HG03457 (cell line): ENCODE data around the gene DGKB.

ENCODE experiments used
- ATAC-seq: cut with Tn5 transposase; IDR thresholded peaks from one replicate; pipeline ENCODE4 v1.9.1; 2021; ENCODE audit warnings: moderate number of reproducible peaks; ENCODE audit not compliant: unreplicated experiment

The DGKB gene

DNA sequence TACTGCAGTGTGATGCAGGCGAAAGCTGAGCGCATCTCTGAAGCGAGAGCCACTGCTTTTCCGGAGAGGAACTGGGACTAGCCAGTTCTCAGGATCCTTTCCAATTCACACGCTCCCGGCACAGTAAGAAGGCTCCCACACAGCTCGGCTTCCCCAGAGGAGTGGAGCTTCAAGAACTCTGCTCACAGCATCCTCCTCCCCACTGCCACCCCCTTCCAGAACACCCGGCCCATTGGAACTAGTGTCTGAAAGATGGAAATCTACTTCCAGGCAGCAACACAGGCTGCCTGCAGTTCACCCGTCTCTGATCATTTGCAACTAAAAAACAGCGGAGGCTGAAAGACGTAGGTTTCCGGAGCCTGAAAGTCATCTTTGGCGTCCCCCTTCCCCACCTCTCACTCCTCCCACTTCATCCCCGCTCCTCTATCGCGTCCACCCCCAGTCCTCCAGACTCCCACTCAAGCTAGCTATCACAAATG, at the start of gene DGKB:
Gene DGKB, minus strand, starts transcription at position 163 of the 479 bp plus-strand sequence.
- no peak for ATAC-seq

DNA sequence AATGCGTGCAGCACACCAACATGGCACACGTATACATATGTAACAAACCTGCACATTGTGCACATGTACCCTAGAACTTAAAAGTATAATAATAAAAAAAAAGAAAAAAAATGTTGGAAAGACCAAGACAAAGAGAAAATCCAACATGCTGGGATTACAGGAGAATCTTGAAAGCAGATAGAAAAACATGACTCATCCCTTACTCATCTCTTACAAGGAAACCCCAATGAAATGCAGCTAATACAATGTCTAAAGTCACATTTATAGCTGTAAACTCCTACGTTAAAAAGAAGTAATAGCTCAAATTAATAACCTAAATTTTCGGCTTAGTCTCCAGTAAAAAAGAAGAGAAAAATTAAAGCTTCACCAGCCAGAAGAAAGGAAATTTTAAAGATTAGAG, 47.5 kb upstream of the DGKB start:
- no peak for ATAC-seq

DNA sequence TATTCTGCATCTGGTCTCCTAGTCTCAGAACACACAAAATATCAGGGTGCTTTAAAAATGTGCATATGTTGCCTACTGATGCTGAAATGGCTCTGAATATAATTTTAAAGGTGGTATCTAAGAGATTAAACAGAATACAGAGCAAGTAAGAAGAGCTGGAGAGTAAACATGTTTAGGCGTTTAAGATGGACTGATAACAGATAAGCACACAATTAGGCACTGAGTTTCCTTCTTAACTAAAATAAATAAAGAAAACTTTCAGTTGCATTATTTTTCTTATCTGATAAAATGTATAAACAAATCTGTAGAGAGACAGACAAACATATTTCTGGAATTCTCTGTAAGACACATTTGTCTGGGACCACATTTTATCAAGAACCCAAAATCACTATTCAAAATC, 35.6 kb upstream of the DGKB start:
- no peak for ATAC-seq

DNA sequence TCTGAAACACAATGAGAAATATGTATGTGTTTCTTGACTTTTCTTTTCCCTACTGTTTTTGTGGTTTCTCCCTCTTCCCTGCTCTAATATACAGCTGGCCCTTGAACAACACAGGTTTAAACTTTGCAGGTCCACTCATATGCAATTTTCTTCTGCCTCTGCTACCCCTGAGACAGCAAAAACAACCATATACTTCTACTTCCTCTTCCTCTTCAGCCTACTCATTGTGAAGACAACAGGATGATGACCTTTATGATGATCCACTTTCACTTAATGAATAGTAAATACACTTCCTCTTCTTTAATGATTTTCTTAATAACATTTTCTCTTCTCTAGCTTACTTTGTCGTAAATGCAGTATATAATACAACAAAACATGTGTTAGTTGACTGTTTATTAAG, 35.0 kb upstream of the DGKB start:
- ATAC-seq = no peak

DNA sequence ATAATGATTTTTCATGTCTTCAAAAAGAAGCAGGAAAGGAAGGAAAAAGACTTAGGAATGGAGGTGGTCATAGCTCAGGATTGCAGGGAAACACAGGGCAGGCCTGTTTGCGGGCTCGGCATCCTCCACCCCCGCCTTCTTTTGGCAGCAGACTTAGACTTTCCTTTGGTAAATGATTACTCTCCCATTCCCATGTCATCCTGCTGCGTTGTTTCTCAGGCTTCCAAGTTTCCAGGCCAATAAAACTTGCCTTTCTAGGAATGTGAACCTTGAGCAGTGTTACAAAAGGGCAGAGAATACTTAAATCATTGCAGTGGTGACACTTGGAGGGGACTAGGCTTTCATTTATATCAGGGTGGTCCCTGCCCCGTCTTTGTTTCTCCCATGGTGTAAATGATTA, 34.0 kb upstream of the DGKB start:
- ATAC-seq = no peak

DNA sequence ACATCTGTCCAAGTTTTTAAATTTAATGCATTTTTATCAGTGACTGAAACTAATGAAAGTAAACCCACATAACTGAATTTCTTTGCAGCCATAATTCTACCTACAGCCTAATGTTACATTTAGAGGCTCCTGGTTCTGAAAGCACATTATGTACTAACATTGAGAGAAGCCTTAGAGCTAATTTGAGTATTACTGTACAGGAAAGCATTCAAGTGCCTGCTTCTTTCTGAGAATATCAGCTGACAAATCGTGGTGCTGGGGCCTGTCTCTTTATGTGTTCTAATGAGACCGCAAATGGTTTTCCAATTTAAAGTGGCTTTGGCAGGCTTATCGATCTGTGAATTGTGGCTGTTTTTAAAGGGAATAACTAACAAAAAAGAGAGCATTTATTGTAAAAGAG, 32.3 kb upstream of the DGKB start:
- ATAC-seq = no peak

DNA sequence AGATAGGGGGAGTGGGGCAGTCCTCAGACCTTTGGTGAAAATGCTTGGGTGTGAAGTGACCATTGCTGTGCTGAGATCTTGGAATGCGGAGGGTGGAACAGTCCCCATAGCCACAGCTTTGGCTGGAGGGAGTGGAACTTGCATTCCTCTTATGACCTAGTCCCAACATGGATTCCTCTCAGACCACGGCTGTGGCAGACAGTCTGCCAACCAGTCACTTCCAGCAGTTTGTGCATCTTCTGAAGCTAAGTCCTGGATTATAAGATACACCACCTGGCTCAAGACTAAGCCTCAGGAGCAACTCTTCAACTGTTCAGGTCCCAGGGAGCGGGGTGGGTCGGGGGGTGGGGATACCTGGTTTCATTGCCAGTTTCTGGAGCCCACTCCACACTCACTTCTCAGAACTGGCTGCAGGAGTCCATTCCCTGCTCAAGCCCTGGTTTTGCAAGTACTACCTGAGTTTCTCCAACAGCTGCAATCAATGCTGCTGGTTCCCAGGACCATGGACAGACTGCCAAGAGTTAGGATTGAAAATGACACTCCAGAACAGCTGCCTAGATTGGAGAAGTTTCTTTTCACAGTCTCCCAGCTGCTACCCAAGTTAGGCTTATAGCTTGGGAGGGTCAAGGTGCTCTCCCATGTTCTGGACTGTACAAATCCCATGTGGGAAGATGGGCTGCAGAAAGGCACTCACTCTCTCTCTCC, 29.1 kb upstream of the DGKB start:
- no peak for ATAC-seq

DNA sequence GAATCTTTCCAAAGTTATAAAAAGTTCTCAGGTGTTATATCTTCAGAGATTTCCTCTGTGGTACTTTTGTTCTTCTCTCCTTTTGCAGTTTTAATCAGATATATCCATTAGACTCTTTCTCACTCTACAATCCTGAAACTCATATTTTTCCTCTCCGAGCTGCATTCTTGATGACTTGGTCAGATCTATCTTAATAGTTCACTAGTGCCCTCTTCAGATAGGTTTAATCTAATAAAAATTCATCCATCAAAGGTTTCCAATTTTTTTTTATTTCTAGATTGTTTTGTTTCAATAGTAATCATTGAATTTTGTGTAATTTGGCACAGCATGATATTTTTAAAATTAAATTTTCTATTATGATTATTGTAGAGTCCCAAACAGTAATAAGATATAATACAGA, 21.8 kb upstream of the DGKB start:
- ATAC-seq = no peak

DNA sequence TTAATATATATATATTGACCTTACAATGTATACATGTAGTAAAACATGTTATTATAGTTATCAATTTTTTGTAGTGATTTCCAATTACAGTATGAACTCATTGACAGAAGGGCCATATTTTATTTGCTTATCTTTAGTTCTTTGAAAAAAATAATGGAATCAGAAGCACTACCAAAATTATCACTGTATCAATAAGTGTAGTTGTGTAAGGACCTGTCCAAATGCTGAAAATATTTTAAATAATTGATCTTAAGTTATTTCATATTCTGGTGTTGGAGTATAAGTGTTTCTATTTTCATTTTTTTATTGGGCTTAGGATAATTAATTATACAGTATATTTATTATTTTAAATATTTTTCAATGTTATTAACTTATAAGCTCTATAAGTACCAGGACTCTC, 8.5 kb upstream of the DGKB start:
- ATAC-seq = no peak

DNA sequence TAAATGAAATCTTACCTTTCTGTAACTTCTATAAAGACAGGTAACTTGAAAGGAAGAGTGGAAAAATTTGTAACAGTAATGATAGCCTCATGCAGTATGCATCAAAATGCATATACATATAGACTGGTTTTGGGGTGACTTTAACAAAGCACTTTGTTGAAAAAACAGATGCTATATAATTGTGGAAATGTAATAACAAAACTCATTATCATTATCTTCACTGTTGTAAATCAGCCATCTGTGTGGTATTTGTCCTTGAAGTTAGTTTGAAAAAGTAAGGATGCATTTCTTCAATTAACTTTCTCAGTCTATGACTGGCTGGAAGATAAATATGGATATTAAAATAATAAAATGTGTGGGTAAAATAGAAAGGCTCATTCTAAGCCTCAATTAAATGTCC, 6.1 kb upstream of the DGKB start:
- ATAC-seq = no peak

DNA sequence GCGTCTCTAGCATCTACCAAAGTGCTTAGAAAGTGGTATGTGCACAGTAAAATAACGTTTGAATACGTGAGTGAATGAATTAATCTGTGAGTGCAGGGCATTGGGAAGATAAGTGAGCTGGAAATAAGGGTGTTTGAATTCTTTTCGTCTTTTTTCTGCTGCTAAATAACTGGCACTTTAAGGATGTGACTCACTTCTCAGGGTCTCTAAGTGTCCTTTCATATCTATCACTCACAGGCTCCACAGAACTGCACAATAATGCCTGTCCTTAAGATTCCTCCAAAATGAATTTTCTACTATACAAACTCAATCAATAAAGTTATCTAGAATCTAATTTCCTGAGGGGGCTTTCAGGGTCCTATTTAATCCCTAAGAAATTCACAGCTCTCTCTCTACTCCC, 3.2 kb upstream of the DGKB start:
- ATAC-seq = no peak

DNA sequence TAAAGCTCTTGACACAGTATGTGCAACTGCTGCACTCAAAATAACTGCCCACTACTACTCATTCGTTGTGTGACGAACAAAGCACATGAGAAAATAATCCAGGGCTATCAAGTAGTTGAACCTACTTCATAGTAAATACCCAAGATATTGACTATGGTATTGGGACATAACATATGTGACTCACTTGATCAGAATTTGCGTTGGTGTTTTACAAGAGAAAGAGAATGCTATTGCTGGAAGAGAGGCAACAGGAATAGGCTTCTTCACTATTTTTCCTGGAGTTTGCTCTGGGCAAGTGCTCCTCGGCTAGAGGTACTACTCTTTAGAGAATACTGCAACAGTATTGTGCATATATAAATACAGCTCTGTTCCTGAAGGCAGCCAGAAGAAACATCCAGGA, 2.5 kb downstream of the DGKB start:
- ATAC-seq = no peak

DNA sequence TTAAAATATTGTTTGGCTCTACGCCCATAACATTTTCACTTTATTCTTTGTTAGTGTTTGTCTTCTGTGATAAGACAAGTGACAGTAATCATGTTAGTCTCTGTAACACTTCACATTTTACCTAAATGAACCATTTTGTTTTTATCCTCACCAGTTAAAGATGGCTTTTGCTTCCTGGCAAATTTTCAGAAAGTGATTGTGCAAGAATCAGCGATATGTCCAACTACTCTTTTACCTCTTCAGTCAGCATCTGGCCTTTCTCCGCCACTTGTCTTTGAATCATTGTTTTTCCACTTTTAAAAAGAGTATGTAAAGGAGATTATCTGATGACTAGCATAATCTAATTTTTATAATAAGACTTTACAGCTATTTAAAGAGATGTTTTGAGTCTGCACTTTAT, 3.5 kb downstream of the DGKB start:
- ATAC-seq = no peak

DNA sequence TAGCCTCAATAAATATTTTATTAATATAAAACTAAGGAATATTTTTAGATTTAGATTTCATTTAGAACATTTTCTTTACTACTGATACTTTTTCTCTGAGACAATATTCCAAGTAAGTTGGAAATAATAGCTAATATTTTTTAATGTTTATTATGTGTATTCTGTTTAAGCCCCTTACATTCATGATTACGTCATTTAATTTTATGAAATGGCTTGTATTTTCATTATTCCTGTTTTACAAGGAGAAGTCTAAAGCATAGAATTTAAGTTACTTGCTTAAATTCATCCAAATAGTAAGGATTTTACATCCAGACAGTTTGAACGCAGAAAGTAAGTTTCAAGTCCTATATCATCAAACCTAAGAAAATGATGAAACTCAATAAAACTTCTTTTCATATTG, 6.1 kb downstream of the DGKB start:
- ATAC-seq = no peak

DNA sequence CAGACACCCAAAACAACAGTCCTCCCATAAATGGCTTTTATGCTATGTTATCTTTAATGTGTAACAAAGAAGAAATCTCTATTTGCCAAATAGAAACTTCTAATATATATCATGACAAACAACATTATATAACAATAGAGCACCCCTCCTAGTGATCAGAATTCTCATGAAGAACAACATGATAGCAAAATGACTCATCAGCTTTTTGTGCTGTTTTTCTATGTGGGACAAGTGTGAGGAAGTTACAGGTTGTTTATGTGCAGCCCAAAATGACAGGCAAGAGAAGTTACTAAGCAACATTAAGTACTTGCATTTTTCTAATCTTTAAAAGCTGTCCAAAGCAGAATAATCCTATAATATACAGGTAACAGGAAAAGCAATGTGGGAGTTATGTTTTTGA, 7.7 kb downstream of the DGKB start:
- ATAC-seq = no peak

DNA sequence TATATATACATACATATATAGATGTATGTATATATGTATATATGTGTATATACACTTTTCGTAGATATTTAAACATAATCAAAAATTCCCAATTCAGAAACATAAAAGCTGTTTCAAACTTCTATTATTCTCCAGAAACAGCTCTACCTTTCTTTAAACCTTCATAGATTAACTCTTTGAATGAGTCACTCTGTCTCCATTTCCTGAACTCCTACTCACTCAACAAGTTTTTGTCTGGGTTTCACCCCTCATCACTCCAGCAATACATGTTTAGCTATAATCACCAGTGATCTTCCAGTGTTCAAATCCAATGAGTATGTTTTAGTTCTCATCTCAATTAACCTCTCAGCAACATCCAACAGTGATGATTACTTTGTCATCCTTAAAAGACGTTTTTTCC, 9.6 kb downstream of the DGKB start:
- ATAC-seq = no peak

DNA sequence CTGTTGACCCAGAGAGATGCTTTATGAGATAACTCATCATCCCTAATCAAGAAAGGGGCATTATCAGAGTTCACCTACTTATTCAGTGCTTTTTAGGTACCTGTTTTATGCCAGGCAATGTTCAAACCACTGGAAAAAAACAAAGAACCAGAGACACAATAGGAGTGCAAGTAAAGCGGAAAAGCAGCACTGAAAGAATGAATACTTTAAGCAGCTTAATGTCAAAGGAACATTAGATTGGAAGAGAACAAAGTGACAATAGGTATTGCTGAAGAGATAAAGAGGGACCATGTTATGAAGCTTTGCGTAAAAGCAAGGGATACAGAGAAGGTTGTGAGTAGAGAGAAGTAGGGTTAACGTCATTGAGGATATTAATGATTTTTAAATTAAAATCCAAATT, 11.3 kb downstream of the DGKB start:
- no peak for ATAC-seq

DNA sequence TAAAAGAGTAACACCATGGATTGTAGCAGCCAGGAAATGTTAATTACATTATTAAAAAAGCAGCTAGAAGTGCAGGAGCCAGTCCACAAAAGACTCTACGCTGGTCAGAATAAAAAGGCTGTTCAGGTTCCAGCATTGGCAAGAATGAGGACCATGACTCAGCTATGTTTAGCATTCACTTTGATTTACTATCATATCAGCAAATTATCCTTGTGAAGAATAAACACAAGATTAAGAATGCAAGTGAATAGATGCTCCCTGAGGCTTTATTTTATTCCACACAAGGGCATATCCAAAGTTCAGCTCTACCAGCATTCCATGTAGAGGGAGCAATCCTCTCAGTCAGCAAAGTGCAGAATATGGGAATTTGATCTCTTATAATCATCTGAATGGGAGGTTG, 13.6 kb downstream of the DGKB start:
- ATAC-seq = no peak

DNA sequence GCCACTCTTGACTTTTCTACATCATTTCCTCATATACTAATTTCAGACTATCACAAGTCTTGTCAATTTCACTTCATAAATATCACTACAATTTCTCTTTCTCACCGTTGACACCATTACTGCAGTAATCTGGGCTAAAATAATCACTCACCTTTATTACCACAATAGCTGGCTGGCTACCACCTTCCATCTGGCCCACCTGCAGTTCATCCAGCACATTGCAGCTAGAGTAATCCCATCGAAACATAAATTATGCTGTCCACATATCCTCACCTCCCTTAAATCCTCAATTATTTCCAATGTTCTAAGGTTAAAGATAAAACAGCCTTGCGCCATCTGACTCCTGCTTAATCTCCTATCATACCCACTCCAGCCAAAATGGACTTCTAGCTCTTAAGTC, 16.0 kb downstream of the DGKB start:
- no peak for ATAC-seq

DNA sequence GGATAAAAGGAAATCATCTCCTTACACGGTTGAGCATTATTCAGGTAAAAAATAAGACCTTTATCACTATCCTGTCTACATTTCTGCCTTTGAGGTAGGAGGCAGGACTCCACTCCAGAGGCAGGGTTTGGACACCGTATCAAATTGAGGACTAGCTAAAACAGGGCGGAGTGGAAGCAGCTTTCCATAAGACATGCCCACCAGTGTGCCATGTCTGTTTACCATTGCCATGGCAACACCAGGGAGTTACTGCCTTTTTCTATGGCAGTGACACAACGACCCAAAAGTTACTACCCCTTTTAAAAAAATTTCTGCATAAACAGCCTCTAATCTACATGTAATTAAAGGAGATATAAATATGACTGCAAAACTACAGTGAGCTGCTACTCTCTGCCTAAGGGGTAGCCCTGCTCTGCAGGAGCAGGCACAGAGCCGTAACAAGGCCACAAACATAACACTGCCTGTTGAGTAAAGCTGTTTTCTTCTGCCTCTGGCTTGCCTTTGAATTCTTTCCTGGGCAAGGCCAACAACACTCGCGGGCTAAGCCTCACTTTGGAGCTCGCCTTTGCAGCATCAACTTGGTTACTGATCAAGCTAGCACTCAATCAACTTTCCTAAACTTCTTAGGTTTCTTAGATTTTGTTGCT, 26.5 kb downstream of the DGKB start:
- no peak for ATAC-seq

DNA sequence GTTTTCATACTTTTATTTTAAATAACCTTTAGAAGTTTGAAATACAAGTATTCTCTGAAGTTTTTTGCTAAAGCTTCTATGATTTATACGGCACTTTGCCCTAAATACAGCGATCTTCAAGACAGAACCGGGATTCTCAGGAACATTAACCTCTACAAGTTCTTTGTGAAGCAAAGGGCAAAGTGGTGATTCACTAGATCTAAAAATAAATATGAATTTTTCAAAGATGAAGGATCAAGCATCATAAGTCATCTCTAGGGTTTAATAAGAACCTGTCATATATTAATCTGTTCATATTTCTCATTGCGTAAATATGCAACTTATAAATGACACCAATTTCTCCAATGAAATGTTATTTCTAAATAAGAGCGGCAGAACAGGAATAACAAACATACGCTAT, 30.7 kb downstream of the DGKB start:
- ATAC-seq = no peak

DNA sequence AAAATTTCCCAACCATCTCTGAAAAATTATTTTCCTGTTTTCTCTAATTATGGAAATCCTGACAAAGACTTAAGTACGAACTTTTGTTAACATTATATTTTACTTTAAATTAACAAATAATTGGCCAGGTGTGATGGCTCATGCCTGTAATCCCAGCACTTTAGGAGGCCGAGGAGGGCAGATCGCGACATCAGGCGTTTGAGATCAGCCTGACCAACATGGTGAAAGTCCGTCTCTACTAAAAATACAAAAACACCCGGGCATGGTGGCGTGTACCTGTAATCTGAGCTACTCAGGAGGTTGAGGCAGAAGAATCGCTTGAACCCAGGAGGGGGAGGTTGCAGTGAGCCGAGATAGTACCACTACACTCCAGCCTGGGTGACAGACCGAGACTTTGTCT, 32.2 kb downstream of the DGKB start:
- no peak for ATAC-seq

DNA sequence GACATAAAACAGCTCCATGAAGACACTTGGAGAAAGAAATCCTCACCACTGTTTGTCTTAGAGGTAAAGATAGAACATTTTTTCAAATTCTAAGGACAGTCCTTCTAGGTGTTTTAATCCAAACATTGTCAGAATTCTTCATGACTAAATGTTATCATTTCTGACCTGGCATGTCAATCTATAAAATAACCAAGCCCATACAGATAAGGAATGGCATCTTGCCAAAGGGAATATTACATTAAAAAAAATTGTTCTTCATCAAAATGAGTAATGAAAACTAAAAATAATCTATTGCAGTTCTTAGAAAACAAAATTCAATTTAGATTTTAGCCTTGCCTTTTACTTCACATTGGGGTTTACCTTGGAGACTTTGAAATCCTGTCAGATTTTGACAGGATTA, 33.6 kb downstream of the DGKB start:
- no peak for ATAC-seq
